ENCODE measurements around the gene PHF14.

DNA sequence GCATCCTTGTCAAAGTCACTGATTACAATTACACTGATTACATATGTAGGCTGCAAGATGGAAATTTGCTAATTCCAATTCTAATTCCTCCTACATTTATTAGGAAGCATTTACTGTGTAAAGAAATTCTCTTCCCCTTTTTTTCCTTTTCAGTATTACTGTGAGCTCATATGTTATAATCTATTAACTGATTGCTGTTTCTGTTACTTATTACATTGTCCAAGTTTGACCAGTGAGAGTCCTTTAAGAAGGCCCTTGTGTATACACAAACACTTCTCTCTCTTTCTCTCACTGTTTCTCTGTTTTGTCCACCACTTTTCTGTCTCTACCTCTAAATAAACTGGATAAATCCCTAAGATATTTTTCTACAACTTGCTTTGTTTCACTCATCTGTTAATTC, 31.5 kb downstream of the PHF14 start:
- TF ChIP-seq, protein P1, sequence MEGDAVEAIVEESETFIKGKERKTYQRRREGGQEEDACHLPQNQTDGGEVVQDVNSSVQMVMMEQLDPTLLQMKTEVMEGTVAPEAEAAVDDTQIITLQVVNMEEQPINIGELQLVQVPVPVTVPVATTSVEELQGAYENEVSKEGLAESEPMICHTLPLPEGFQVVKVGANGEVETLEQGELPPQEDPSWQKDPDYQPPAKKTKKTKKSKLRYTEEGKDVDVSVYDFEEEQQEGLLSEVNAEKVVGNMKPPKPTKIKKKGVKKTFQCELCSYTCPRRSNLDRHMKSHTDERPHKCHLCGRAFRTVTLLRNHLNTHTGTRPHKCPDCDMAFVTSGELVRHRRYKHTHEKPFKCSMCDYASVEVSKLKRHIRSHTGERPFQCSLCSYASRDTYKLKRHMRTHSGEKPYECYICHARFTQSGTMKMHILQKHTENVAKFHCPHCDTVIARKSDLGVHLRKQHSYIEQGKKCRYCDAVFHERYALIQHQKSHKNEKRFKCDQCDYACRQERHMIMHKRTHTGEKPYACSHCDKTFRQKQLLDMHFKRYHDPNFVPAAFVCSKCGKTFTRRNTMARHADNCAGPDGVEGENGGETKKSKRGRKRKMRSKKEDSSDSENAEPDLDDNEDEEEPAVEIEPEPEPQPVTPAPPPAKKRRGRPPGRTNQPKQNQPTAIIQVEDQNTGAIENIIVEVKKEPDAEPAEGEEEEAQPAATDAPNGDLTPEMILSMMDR (conservative IDR thresholded peaks at IDR 0.05) = no peak
- TF ChIP-seq EZH2 (IDR thresholded peaks at IDR 0.05; ENCODE audit: low read depth) = no peak
